Smooth muscle cell of the pulmonary artery (primary cell): ENCODE measurements around the gene FAM161A. TPM values are rescaled to one million over a fixed set of nuclear protein-coding genes. Genes with fewer than 3 reads are reported as not detected.

Source experiments
- total RNA-seq: library from RNA; depleted of rRNA; stranded (reverse); fragments of >200 nt; gene quantifications from 2 replicates; pipeline ENCODE4 v1.2.3, GENCODE V29; 2014

Gene FAM161A
- 1.6 TPM in 2 replicates for total RNA-seq

DNA sequence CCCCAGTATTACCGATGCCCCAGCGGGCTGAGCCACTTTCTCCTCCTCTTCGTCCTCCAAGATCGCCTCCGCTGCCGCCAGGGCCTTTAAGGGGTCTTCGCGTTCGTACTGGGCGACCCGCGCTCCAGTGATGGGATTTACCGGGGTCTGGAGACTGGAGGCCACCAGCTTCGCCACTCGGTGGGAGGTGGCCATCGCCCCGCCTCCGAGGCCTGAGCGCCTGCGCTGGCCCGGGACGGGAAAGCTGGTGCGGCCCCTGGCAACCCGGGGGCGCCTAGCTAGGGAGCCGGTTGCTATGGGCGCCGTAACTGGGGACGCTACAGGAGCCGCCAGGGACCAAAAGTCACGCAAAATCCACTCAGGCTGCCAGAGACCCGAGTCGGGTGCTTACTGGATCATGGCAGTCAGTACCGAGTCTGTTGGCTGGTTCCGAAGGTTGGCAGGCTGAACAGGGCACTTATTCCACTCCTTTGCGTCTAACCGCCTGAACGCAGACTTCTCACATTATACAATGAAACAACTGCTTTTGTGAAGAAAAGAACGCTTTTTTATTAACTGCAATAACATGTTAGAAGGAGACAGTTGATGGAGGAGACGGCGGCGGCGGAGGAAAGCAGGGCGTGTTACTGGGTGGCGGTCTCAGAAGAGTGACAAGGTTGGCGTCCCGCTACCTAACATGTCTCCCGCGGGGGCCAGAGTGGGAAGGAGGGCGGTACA lies at the start of gene FAM161A:
FAM161A (minus strand) TSS at position 214 of the 717 bp plus-strand sequence; CDS start at position 195, 19 bp downstream.

GRCh38 chr2:61888267-61889055 lies 34.6 kb upstream of the FAM161A start, which contains the start of gene CCT4:
Gene CCT4, minus strand, starts transcription at chr2:61888656. Its CDS starts 149 bp downstream, at chr2:61888507.

Other genes with a start within 250 kb of the FAM161A start
- gene CCT4, start 34.6 kb upstream of the FAM161A start, total RNA-seq, result 126 and 143 TPM in 2 replicates
- gene COMMD1, start 51.6 kb upstream of the FAM161A start, total RNA-seq, result 29.2 and 31.9 TPM in 2 replicates